GM21737 (cell line): Measurements from ENCODE around the gene TAGLN2.
A peak's percentile ranks its signal among the peaks of the same experiment; 100 is the strongest.

ENCODE experiments used
- ATAC-seq: cut with Tn5 transposase; IDR thresholded peaks from one replicate; pipeline ENCODE4 v1.9.1; 2021; ENCODE audit warnings: mild to moderate bottlenecking, moderate library complexity; ENCODE audit not compliant: unreplicated experiment

The TAGLN2 gene

DNA sequence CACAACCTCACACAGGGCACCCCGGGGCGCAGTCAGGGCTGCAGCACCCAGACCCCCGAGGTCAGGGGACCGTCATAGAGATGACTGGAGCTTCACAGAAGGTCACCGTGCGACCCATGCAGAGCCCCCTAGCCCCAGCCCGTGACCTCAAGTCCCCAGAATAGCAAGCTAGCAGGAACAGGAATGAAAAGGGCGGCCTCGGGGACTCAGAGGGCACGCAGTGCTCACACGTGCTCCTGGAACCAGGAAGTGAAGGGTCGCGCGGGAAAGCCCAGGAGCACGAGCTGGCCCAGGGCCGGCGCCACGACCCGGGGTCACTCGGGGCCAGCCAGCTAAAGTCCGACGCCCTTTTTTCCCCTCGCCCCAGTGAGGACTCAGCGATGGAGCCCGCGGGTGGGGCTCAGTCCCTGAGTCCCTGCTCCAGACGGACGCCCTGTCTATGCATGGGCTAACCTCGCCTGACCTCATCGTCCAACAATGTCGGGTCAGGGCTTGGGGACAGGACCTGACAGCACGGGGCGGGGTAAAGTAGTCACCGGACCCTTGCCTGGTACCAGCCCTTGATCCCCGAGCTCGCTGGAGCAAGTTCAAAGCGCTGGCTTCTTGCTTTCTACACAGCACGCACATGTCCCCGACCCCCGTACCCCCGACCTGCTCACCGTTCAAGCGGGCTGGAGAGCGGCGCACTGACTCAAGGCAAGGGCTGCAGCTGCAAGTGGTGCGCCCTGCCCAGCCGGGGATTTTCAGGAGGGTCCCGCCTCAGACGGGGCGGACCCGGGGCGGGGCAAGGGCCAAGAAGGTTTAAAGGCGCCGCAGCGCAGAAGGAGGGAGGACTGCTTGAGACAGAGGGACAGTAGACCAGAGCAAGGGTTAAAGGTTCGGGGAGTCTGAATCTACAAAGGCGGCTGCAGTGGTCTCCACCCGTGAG lies at the start of gene TAGLN2:
Gene TAGLN2 (minus strand): TSS at position 717 of the 928 bp plus-strand sequence. CDS start 4,998 bp downstream, outside the sequence.
- ATAC-seq: peak; percentile 52

DNA sequence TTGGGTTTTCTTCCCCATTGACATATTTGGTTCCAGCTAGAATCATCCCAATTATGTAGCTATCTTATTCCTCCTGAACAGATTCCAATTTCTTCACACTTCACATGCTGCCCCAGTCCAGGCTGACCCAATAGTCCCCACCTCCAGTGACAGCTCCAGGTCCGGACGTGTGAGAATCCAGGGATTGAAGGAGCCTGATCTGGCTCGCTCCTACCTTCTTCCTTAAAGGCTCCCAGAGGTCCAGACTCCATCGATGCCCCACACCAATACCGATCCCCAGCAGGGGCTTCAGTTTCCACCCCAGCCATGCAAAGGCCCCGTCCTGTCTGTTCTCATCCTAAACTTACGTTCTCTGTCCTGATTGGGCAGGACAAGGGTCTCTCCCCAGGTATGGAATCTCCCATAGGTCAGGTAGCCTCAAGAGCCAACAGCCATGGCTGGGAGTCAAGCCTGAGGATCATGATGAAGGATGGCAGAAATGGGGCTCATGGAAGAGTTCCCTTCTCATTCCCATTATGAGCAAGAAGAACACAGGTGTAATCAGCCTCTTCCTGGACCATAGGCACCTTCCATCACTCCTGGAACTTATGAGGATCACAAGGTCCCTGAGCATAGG lies 49.2 kb upstream of the TAGLN2 start:
- ATAC-seq: no peak

GRCh38 chr1:159973350-159973940 lies 48.1 kb upstream of the TAGLN2 start:
- ATAC-seq: no peak

DNA sequence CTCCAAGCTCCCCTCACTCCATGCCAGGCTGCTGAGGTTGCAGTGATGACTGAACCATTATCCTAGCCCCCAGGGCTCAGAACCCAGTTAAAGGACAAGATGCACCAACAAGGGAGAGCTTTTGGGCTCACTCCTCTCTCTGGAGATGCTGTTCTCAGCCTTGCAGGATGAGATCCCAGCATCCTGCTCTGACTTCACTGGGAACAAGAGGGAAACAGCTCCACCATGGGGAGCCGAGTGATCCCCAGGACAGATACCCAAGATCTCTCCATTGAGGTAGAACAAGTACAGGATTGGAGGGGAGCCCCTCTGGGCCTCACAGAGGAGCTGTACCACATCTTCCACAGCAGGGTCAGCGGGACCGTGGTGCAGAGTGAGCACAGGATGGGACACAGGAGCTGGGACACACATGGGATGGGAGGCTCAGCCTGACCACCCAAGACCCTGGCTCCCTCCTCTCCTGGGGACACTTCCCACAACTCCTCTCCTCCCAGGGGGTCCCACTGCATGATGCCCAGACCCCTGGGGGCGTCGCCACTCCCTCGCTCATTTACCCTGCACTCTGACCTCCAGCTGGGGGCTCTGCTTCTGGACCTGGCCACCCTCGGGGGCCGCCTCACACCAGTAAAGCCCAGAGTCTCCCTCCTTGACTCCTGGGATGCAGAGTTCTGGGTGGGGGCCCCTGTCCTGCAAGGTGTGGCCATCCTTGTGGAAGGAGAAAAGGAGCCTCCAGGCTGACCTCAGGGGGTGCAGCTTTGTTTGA lies 47.3 kb upstream of the TAGLN2 start:
- no peak for ATAC-seq

DNA sequence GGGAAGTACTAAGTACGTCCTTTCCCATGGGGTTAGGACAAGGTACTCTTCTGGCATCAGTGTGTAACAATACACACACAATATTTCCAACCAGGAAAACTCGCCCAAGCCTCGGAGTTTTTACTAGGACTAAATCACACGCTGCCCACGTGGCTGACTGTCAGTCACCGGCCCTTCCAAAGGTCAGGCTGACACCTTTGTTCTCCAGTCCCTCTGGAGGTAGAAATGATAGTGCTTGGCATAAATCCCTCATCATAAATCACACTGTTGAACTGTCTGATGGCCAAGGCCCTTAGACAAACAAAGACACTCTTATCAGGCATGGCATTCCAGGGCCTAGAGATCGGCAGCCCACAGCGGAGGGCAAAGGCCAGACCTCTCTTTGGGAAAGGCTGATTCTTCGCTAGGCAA lies 45.6 kb upstream of the TAGLN2 start:
- ATAC-seq: no peak

DNA sequence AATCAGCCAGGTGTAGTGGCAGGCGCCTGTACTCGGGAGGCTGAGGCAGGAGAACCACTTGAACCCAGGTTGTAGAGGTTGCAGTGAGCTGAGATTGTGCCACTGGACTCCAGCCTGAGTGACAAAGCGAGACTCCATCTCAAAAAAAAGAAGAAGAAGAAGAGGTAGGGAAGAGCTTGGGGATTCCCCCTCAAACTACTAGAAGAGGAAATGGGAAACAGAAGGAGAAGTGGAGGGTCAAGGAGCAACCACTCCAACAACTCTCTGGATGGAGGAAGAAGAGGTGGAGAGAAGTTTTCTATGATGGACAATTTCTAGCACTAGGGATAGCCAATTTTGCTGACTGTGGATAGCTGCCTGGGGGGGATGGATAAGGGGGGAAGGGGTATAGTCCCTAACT lies 43.6 kb upstream of the TAGLN2 start:
- no peak for ATAC-seq

DNA sequence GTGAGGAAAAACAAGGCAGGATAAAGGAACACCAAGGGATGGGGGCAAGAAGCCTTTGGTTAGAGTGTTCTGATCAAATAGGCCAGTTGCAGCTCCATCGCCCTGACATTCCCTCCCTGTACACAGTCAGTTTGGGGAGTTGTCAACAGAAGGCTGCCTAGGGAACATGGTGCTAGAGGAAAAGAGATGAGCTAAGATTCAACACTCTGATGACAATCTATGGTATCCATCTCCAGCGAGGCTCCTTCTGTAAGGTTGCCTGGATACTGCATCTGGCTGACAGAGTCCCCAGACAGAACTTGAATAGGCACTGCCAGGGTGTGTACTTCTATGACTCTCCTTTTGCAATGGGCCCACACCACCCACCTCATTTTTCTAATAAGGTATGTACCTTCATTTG lies 40.0 kb upstream of the TAGLN2 start:
- no peak for ATAC-seq

GRCh38 chr1:159964144-159964543 lies 38.8 kb upstream of the TAGLN2 start:
- ATAC-seq: no peak

DNA sequence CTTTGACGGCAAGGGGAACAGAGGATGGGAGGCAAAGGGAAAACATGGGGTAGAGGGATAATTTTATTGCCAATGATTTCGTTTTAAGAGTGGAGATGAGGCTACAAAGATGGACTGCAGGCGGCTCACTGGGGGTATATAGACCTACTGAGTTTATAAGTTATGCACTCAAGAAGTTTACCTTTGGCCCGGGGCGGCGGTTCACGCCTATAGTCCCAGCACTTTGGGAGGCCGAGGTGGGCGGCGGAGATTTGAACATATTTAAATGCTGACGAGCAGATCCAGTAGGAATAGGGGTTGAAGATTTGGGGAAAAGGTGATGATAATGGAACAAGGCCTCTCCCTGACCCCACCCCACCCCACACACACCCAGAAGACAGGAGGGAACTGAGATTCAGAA lies 36.9 kb upstream of the TAGLN2 start:
- no peak for ATAC-seq

- no peak for ATAC-seq
These were observed 36.3 kb upstream of the TAGLN2 start for GRCh38 chr1:159961636-159962035.

DNA sequence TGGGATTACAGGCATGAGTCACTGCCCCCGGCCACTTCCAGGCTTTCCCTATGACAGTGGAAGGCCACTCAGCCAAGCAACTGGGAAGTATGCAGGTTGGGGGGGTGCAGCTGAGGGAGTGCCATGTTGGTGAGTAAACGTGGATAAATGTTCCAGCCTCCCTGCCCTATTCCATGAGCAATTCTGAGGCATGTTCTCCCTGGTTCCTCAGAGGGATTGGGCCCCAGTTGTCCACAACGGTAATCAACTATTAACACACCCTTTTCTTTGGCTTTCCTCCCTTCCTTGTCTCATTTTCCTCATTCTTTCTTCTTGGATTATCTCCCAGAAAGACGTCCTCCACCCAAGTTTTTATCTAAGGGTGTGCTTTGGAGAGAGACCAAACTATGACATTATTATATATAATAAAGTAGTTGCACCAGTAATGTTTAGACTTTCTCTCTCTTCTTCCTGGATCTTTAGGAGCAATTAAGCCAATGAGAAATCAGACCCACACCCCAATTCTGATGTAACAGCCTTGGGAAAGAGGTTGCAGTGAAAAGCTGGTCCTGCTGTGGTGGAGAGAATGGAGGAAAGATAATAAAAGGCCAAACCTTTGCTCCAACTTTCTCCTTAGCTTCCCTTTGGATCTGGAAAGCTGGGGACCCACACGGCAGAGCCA lies 35.5 kb upstream of the TAGLN2 start:
- ATAC-seq: no peak

DNA sequence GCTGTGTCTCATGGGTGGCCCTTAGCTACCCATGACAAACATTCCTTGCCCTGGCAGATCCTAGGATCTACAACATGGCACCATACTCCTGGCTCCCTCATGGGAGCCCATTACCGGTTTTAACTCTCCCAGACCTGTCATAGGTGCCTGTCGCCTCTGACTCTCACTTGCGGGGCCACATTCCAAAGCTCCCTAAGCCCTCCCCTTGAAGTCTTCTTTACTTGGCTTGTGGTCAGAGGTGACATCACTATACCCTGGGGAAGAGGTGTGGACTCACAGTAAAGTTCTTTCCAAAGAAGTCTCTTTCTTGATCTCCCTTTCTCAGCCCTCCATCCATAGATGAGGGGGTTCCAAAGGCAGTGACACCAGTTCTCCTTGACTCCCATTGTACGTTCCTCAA lies 34.1 kb upstream of the TAGLN2 start:
- no peak for ATAC-seq

- no peak for ATAC-seq
These were observed 33.5 kb upstream of the TAGLN2 start for GRCh38 chr1:159958719-159959380.

GRCh38 chr1:159957824-159958268 lies 32.5 kb upstream of the TAGLN2 start:
- ATAC-seq: no peak

GRCh38 chr1:159955456-159955855 lies 30.1 kb upstream of the TAGLN2 start:
- no peak for ATAC-seq

DNA sequence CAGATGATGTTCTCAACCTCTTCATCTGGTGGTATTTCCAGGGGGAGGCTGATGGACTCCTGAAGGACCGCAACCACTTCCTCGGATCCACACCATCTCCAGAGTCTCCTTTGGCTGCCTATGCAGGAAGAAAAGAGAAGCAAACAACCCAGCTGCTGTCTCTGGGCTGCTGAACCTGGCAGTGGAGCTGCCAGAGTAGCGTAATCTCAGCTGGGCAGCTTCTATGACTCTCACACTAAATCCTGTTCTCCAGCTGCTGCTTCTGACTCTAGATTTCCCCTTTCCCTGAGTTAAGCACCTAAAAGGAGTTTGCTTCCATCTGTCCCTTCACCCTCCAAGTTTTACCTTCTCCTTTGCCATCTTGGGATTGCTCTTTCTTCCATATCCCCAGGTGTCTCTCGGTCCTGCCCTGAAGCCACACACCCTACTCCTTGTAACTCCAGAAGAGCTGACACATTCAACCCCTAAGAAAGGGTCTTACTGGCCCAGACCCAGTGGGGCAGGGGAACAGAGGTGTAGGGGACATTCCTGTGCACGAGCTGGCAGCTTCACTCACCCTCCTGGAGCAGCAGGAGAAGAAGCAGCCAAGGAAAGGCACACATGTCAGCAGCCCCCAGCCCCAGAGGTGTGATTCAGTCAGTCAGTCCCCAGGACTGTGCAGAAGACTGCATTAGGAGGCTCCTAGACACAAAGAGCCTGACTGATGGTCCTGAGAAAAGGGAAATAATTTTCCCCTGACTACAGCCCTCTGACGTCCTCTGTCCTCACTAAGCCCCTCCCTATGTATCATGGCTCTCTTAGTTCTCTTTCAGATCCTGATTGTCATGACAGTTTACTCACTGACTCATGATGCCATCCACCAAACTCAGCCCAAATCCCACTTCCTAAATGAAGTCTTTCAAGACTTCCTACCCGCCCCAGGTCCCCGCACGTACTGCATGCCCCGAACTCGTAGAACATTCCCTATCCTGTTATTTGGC lies 28.5 kb upstream of the TAGLN2 start, which contains the start of gene SLAMF9:
Gene SLAMF9 (minus strand): TSS at position 702 of the 980 bp plus-strand sequence. CDS start 100 bp downstream, at position 602.
- no peak for ATAC-seq

- no peak for ATAC-seq
These were observed 27.6 kb upstream of the TAGLN2 start for GRCh38 chr1:159952932-159953331.

- ATAC-seq: no peak
These were observed 26.2 kb upstream of the TAGLN2 start for GRCh38 chr1:159951551-159951950.

DNA sequence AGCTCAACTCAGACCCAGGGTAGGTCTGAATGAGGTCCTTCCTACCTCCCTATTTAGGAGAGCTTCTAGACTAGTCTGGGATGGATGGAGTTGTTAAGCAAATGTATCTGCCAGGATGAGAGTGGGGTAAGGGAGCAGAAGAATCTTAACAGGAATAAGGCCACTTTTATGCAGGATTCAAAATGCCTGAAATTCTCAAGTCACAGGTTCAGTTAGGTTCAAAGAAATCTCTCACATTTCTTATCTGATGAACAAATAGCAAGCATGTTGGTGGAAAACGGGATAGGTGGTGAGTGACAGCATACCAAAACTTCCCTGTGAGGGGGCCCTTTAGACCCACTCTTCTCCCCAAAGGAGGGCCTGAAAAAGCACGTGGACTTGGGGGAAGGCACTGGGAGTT lies 25.7 kb upstream of the TAGLN2 start:
- ATAC-seq: no peak
